Activated naive CD4-positive, alpha-beta T cell (primary cell): ENCODE results near the gene POLDIP3.
A peak's percentile ranks its signal among the peaks of the same experiment; 100 is the strongest.
"Not testable (repeated sequence)": the region's sequence is repeated elsewhere in the genome, so short reads cannot be mapped to it uniquely, and the experiment has no call there.

ENCODE experiments used
- DNase-seq, 4 experiments: peaks; one replicate each; lab custom pipeline; 2025; lab: John Stamatoyannopoulos, UW

POLDIP3 gene

GRCh38 chr22:42553475-42554361, 61.0 kb downstream of the POLDIP3 start, which contains the start of gene SERHL2:
Gene SERHL2 (plus strand): TSS chr22:42553956. CDS start chr22:42554021, 65 bp downstream.
- peak; percentile 51 to 76 (median 73) for DNase-seq

GRCh38 chr22:42552294-42552647, 62.4 kb downstream of the POLDIP3 start:
- not testable (repeated sequence) for DNase-seq

- no peak for DNase-seq
These were observed 65.2 kb downstream of the POLDIP3 start for GRCh38 chr22:42549331-42550060.

- no peak for DNase-seq
These were observed 65.9 kb downstream of the POLDIP3 start for GRCh38 chr22:42548597-42549330.

GRCh38 chr22:42548126-42548525, 66.6 kb downstream of the POLDIP3 start:
- DNase-seq: not testable (repeated sequence)

- no peak for DNase-seq
These were observed 67.1 kb downstream of the POLDIP3 start for GRCh38 chr22:42547562-42547961.

- DNase-seq: no peak
These were observed 70.0 kb downstream of the POLDIP3 start for GRCh38 chr22:42544686-42545085.

GRCh38 chr22:42539236-42539771, 75.4 kb downstream of the POLDIP3 start:
- not testable (repeated sequence) for DNase-seq

GRCh38 chr22:42537199-42537831, 77.4 kb downstream of the POLDIP3 start:
- DNase-seq: not testable (repeated sequence)

GRCh38 chr22:42536634-42537033, 78.0 kb downstream of the POLDIP3 start:
- not testable (repeated sequence) for DNase-seq

GRCh38 chr22:42536166-42536565, 78.5 kb downstream of the POLDIP3 start:
- no peak for DNase-seq

- not testable (repeated sequence) for DNase-seq
These were observed 79.5 kb downstream of the POLDIP3 start for GRCh38 chr22:42535082-42535731.
